Endothelial cell of umbilical vein (primary cell): ENCODE results near the gene CHST12.

Experiments used
- EZH2 ChIP-seq: IDR thresholded peaks from 2 replicates; pipeline ENCODE4 v1.6.1; 2012; ENCODE audit warnings: borderline replicate concordance, low read depth, mild to moderate bottlenecking, moderate library complexity, low read length, inconsistent platforms; ENCODE audit not compliant: severe bottlenecking
- MAX ChIP-seq: IDR thresholded peaks from 2 replicates; pipeline ENCODE4 v1.6.1; 2011; ENCODE audit not compliant: insufficient read depth, insufficient read length
- POLR2A ChIP-seq: IDR thresholded peaks from 2 replicates; pipeline ENCODE4 v1.6.1; 2012; ENCODE audit warnings: low read depth, mild to moderate bottlenecking, control low read depth, low read length
- TF ChIP-seq, protein P1 (sequence below), 2 donors: IDR thresholded peaks; 1 replicate in 1 of 2; 2 replicates in 1 of 2; pipeline ENCODE4 v1.5.1; 2011; ENCODE audit warnings: low read length in 2 of 2, mild to moderate bottlenecking in 2 of 2, moderate library complexity in 2 of 2, control low read depth in 1 of 2, inconsistent platforms in 1 of 2, low read depth in 1 of 2; ENCODE audit not compliant: insufficient read depth in 1 of 2; ENCODE audit errors: extremely low read depth in 1 of 2

GRCh38 chr7:2478399-2478785, 75.0 kb downstream of the CHST12 start:
- TF ChIP-seq, protein P1, sequence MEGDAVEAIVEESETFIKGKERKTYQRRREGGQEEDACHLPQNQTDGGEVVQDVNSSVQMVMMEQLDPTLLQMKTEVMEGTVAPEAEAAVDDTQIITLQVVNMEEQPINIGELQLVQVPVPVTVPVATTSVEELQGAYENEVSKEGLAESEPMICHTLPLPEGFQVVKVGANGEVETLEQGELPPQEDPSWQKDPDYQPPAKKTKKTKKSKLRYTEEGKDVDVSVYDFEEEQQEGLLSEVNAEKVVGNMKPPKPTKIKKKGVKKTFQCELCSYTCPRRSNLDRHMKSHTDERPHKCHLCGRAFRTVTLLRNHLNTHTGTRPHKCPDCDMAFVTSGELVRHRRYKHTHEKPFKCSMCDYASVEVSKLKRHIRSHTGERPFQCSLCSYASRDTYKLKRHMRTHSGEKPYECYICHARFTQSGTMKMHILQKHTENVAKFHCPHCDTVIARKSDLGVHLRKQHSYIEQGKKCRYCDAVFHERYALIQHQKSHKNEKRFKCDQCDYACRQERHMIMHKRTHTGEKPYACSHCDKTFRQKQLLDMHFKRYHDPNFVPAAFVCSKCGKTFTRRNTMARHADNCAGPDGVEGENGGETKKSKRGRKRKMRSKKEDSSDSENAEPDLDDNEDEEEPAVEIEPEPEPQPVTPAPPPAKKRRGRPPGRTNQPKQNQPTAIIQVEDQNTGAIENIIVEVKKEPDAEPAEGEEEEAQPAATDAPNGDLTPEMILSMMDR (IDR thresholded peaks at IDR 0.05; ENCODE audit: extremely low read depth in 1 of 2, insufficient read depth in 1 of 2, low read depth in 1 of 2, low read length in 2 of 2) = no peak
- TF ChIP-seq POLR2A = no peak
- TF ChIP-seq EZH2 = no peak
- TF ChIP-seq MAX = no peak
